GM06990 (cell line): ENCODE results near the gene CLCF1.

Experiments used
- DNase-seq: peaks from one replicate; pipeline ENCODE4 v3.0.0-alpha.2; 2011; ENCODE audit not compliant: insufficient read length; ENCODE audit errors: extremely low read depth
- H3K27me3 ChIP-seq: replicated peaks from 2 replicates; pipeline ENCODE4 v1.6.0; 2011; ENCODE audit warnings: low read length; ENCODE audit not compliant: control insufficient read depth, insufficient read depth
- H3K36me3 ChIP-seq: 2 replicates; pipeline ENCODE4 v1.5.1; 2011; ENCODE audit warnings: low read length; ENCODE audit not compliant: control insufficient read depth, insufficient read depth
- H3K4me3 ChIP-seq: replicated peaks from 2 replicates; pipeline ENCODE4 v1.5.1; 2011; ENCODE audit warnings: low read depth, mild to moderate bottlenecking, control low read depth, low read length
- TF ChIP-seq, protein P1 (sequence below): IDR thresholded peaks from 2 replicates; pipeline ENCODE4 v1.5.1; 2011; ENCODE audit warnings: low read length, control low read depth, mild to moderate bottlenecking, inconsistent platforms; ENCODE audit not compliant: insufficient read depth, poor library complexity, severe bottlenecking

CLCF1 gene

GRCh38 chr11:67365736-67366444, 7.5 kb downstream of the CLCF1 start:
- TF ChIP-seq, protein P1, sequence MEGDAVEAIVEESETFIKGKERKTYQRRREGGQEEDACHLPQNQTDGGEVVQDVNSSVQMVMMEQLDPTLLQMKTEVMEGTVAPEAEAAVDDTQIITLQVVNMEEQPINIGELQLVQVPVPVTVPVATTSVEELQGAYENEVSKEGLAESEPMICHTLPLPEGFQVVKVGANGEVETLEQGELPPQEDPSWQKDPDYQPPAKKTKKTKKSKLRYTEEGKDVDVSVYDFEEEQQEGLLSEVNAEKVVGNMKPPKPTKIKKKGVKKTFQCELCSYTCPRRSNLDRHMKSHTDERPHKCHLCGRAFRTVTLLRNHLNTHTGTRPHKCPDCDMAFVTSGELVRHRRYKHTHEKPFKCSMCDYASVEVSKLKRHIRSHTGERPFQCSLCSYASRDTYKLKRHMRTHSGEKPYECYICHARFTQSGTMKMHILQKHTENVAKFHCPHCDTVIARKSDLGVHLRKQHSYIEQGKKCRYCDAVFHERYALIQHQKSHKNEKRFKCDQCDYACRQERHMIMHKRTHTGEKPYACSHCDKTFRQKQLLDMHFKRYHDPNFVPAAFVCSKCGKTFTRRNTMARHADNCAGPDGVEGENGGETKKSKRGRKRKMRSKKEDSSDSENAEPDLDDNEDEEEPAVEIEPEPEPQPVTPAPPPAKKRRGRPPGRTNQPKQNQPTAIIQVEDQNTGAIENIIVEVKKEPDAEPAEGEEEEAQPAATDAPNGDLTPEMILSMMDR, result no peak
- no peak overlapping the region for H3K4me3 ChIP-seq

GRCh38 chr11:67364783-67365722, 8.3 kb downstream of the CLCF1 start:
- H3K36me3 ChIP-seq, result no peaks in the 10 kb centered on the region
- no peak overlapping the region for H3K4me3 ChIP-seq
- no peak for DNase-seq
- TF ChIP-seq, protein P1, result no peak
- no peaks in the 10 kb centered on the region for H3K27me3 ChIP-seq

More at GRCh38 chr11:67365736-67366444, 7.5 kb downstream of the CLCF1 start:
- Histone ChIP-seq H3K27me3 (no peaks in the 10 kb centered on the region), H3K36me3 (no peaks in the 10 kb centered on the region)
- no peak for DNase-seq

GRCh38 chr11:67364169-67364568, 9.2 kb downstream of the CLCF1 start:
- H3K36me3 ChIP-seq, result no peaks in the 10 kb centered on the region
- DNase-seq, result no peak
- TF ChIP-seq, protein P1, result no peak
- no peaks in the 10 kb centered on the region for H3K27me3 ChIP-seq
- no peak overlapping the region for H3K4me3 ChIP-seq

DNA sequence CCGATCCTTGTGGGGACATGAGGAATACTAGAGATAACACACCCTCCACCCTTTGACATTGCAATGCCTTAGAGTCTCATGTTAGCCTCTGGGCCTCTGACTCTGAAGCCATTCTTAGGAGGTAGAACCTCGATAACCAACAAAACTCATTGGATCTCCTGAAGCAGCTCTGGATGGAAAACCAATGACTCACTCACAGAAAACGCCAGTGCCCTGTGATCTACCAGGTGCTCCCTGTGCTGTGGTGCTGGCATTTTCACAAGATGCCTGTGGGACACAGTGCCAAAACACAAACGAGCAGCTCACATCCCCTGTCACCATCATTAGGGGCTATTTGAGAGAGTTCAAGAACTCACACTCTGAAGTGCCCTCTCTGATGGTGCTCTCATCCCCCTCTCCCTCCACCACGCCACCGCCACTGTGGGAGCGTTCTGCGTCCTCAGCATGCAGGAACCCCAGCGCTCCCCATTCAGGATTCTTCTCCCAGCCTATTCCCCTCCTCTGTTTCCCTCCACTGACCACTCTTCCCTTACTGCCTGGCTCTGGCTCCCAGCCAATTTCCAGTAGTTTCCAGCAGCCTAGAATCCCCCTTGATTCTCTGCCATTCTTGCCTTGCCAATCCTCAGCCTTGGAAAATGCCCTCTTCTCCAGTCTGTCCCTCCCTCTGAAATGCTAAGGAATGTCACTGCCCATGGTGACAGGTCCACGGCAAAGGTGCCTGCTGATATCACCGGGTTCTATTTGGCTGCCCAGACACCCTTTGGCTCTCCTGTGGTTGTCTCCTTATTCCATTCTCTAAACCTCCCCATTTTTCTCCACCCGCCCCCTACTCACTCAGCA, 15.3 kb downstream of the CLCF1 start:
- no peak for DNase-seq
- Histone ChIP-seq H3K4me3 (no peak overlapping the region), H3K36me3 (no peaks in the 10 kb centered on the region), H3K27me3 (no peaks in the 10 kb centered on the region)
- TF ChIP-seq, protein P1, result no peak

GRCh38 chr11:67356864-67357561, 16.4 kb downstream of the CLCF1 start:
- TF ChIP-seq, protein P1, result peak; percentile 93
- Histone ChIP-seq H3K36me3 (no peaks in the 10 kb centered on the region), H3K27me3 (no peaks in the 10 kb centered on the region), H3K4me3 (peak overlapping the region; percentile 10; the same call in 1 of the 2 replicates)
- DNase-seq, result peak; percentile 58
